Erythroblast (primary cell): Measurements from ENCODE around the gene LRIG1.

Experiments used
- GATA1 ChIP-seq: IDR thresholded peaks from 2 replicates; pipeline ENCODE4 v1.6.1; 2011; ENCODE audit warnings: low read depth, mild to moderate bottlenecking, control low read depth, low read length, moderate library complexity
- POLR2A ChIP-seq: IDR thresholded peaks from 2 replicates; pipeline ENCODE4 v1.6.1; 2011; ENCODE audit warnings: mild to moderate bottlenecking, low read length

GRCh38 chr3:66372681-66373350 lies 128.0 kb downstream of the LRIG1 start:
- TF ChIP-seq POLR2A = no peak
- TF ChIP-seq GATA1 = no peak
